Neural crest cell (in vitro differentiated cells): Measurements from ENCODE around the gene EVI5. TPM values are rescaled to one million over a fixed set of nuclear protein-coding genes. Genes with fewer than 3 reads are reported as not detected.
A peak's percentile ranks its signal among the peaks of the same experiment; 100 is the strongest.
"Not testable (repeated sequence)": the region's sequence is repeated elsewhere in the genome, so short reads cannot be mapped to it uniquely, and the experiment has no call there.

Experiments used
- DNase-seq: peaks from one replicate; pipeline ENCODE4 v3.0.0; 2021; ENCODE audit warnings: low read depth, mixed read lengths, low spot score
- H3K27ac Mint-ChIP-seq: one replicate; pipeline ENCODE4 v1.8.0; 2021; ENCODE audit warnings: mild to moderate bottlenecking, mixed read lengths; ENCODE audit not compliant: unreplicated experiment
- H3K27me3 Mint-ChIP-seq: 2 replicates; pipeline ENCODE4 v1.8.0; 2021; ENCODE audit warnings: low read depth, mild to moderate bottlenecking, mixed read lengths
- H3K36me3 Mint-ChIP-seq: 2 replicates; pipeline ENCODE4 v1.8.0; 2021; ENCODE audit warnings: low read depth, mild to moderate bottlenecking, mixed read lengths
- H3K4me1 Mint-ChIP-seq: 2 replicates; pipeline ENCODE4 v1.8.0; 2021; ENCODE audit warnings: mixed read lengths
- H3K4me3 Mint-ChIP-seq: one replicate; pipeline ENCODE4 v1.8.0; 2021; ENCODE audit warnings: mild to moderate bottlenecking, mixed read lengths
- H3K9me3 Mint-ChIP-seq: 2 replicates; pipeline ENCODE4 v1.8.0; 2021; ENCODE audit warnings: mixed read lengths
- total RNA-seq: library from RNA; stranded (reverse); gene quantifications from 2 replicates; pipeline ENCODE4 v1.2.1, GENCODE V29; 2021
- TF ChIP-seq, protein P1 (sequence below): fragments of 200-600 bp; sonication (generic); conservative IDR thresholded peaks from 2 replicates; pipeline ENCODE4 v1.5.0; 2021; ENCODE audit warnings: antibody characterized with exemption, mild to moderate bottlenecking

Gene EVI5
- total RNA-seq, 1 donor from 2014 or later, result 24.7 TPM

DNA sequence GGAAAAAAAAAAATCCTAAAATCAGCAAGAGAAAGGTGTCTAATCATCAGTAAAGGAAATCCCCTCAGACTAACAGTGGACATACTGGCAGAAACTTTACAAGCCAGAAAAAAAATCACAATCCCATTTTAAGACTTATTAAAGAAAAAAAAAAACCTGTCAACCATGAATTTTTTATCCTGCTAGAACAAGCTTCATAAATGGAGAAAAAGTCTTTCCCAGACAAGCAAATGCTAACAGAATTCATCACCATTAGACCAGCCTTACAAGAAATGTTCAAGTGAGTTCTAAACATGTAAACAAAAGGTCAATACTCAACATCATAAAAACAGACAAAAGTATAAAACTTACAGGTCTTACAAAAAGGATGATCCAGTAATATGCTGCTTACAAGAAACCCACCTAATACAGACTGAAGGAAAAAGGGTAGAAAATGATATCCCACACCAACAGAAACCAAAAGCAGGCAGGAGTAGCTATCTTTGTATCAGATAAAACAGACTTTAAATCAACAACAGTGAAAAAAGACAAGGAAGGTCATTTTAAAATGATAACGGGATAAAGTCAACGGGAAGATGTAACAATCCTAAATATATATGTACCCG is 129.6 kb downstream of the EVI5 start:
- H3K4me1 Mint-ChIP-seq, result no peaks in the 10 kb centered on the region
- peaks cover 41% of the 10 kb centered on the region for H3K9me3 Mint-ChIP-seq
- H3K27ac Mint-ChIP-seq, result no peak overlapping the region
- H3K27me3 Mint-ChIP-seq, result no peaks in the 10 kb centered on the region
- DNase-seq, result no peak
- TF ChIP-seq, protein P1, sequence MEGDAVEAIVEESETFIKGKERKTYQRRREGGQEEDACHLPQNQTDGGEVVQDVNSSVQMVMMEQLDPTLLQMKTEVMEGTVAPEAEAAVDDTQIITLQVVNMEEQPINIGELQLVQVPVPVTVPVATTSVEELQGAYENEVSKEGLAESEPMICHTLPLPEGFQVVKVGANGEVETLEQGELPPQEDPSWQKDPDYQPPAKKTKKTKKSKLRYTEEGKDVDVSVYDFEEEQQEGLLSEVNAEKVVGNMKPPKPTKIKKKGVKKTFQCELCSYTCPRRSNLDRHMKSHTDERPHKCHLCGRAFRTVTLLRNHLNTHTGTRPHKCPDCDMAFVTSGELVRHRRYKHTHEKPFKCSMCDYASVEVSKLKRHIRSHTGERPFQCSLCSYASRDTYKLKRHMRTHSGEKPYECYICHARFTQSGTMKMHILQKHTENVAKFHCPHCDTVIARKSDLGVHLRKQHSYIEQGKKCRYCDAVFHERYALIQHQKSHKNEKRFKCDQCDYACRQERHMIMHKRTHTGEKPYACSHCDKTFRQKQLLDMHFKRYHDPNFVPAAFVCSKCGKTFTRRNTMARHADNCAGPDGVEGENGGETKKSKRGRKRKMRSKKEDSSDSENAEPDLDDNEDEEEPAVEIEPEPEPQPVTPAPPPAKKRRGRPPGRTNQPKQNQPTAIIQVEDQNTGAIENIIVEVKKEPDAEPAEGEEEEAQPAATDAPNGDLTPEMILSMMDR, result no peak
- no peak overlapping the region for H3K4me3 Mint-ChIP-seq
- H3K36me3 Mint-ChIP-seq, result peaks cover 71% of the 10 kb centered on the region

DNA sequence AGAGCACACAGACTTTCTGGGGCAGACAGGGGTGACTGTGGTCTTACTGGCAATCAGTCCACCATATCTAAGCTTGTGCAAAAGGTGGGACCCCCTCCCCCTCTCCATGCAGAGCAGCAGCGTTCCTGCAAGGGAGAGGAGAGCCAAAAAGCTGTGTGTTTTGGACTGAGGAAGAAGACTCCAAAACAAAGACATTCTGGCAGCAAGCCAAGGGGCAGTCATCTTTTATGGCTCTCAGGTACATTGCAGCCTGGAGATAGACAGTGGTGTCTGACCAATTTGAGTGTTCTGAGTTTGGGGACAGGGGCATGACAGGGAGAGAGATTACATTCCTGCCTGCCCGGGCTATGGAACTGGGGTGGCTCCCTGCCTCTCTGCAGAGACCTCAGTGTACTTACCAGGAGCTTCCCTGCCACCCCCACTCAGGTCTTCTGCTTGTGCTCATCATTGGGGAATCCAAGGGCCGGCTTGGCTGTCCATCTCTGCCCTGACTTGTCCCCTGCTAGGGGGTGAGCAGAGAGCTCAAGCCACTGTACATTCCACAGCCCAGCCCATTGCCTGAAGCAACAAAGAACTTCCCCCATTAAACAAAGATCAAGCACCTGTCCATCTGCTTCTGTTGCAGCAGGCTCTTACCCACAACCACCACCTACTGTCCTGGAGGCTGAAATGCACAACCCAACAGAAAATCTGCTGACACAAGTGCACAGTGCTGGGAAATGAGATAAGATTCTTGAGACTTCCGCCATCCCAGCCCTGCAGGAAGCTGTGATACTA is 131.1 kb downstream of the EVI5 start:
- Mint-ChIP-seq H3K36me3 (peaks cover 56% of the 10 kb centered on the region), H3K27me3 (no peaks in the 10 kb centered on the region), H3K4me3 (no peak overlapping the region), H3K4me1 (no peaks in the 10 kb centered on the region), H3K27ac (no peak overlapping the region), H3K9me3 (peaks cover 31% of the 10 kb centered on the region)
- DNase-seq, result no peak
- TF ChIP-seq, protein P1, result no peak

DNA sequence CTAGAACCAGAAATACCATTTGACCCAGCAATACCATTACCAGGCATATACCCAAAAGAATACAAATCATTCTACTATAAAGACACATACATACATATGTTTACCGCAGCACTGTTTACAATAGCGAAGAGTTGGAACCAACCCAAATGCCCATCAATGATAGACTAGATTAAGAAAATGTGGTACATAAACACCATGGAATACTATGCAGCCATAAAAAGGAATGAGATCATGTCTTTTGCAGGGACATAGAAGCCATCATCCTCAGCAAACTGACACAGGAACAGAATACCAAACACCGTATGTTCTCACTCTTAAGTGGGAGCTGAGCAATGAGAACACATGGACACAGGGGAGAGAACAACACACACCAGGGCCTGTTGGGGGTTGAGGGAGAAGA is 144.2 kb downstream of the EVI5 start:
- not testable (repeated sequence) for H3K27me3 Mint-ChIP-seq, H3K4me3 Mint-ChIP-seq, H3K4me1 Mint-ChIP-seq

GRCh38 chr1:92638498-92638897 is 146.4 kb downstream of the EVI5 start:
- DNase-seq, result no peak
- no peak overlapping the region for H3K27ac Mint-ChIP-seq
- peaks cover 6% of the 10 kb centered on the region for H3K9me3 Mint-ChIP-seq
- TF ChIP-seq, protein P1, result no peak
- no peak overlapping the region for H3K4me3 Mint-ChIP-seq
- H3K4me1 Mint-ChIP-seq, result no peaks in the 10 kb centered on the region
- peaks cover 26% of the 10 kb centered on the region for H3K36me3 Mint-ChIP-seq
- H3K27me3 Mint-ChIP-seq, result no peaks in the 10 kb centered on the region

More for the DNA sequence above, 144.2 kb downstream of the EVI5 start:
- H3K9me3 Mint-ChIP-seq, H3K36me3 Mint-ChIP-seq, DNase-seq, H3K27ac Mint-ChIP-seq: not testable (repeated sequence)

DNA sequence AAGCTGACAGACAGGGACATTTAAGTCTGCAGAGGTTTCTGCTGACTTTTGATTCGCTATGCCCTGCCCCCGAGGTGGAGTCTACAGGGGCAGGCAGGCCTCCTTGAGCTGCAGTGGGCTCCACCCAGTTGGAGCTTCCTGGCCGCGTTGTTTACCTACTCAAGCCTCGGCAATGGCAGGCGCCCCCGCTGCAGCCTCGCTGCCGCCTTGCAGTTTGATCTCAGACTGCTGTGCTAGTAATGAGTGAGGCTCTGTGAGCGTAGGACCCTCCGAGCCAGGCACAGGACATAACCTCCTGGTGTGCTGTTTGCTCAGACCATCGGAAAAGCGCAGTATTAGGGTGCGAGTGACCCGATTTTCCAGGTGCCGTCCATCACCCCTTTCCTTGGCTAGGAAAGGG is 149.7 kb downstream of the EVI5 start:
- Mint-ChIP-seq H3K9me3 (peaks cover 11% of the 10 kb centered on the region), H3K27ac (peak overlapping the region; percentile 71), H3K36me3 (peaks cover 47% of the 10 kb centered on the region)
- not testable (repeated sequence) for H3K27me3 Mint-ChIP-seq, DNase-seq, H3K4me3 Mint-ChIP-seq, H3K4me1 Mint-ChIP-seq

DNA sequence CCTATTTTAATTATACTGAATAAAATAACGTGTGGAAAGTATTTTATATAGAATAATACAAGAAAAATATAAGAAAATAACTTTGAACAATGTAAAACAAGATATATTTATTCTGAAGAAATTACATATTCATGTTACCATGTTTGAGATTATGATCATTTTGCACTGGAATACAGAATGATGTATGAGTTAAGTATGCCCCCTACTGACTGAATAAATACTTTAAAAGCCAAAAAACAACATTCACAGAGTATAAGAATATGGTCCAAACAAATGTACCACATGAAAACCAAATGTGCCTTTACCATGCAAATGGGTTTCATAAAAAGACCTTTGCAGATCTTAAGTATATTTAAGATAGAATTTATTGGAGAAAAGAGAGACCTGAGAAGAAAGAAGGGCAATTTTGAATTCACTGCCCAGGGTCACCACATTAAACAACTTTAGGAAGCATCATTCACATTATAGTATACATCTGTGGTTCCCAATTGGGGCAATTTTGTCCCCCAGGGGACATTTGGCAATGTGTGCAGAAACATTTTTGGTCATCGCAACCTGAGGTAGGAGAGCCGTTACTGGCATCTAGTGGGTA is 161.6 kb downstream of the EVI5 start:
- TF ChIP-seq, protein P1, result peak; percentile 66
- Mint-ChIP-seq H3K27ac (no peak overlapping the region), H3K36me3 (peaks cover 22% of the 10 kb centered on the region), H3K27me3 (no peaks in the 10 kb centered on the region), H3K4me3 (no peak overlapping the region), H3K4me1 (no peaks in the 10 kb centered on the region), H3K9me3 (peaks cover 7% of the 10 kb centered on the region)
- DNase-seq, result no peak
